Neural cell (in vitro differentiated cells): Measurements from ENCODE around the gene PRSS2.
"Not testable (repeated sequence)": the region's sequence is repeated elsewhere in the genome, so short reads cannot be mapped to it uniquely, and the experiment has no call there.

ENCODE experiments used
- CTCF ChIP-seq: fragments of 450-650 bp; IDR thresholded peaks from 2 replicates; pipeline ENCODE4 v1.5.1; 2014; ENCODE audit warnings: antibody characterized with exemption, mild to moderate bottlenecking, moderate library complexity; ENCODE audit not compliant: poor library complexity, severe bottlenecking
- EP300 ChIP-seq: fragments of 450-650 bp; conservative IDR thresholded peaks from 2 replicates; pipeline ENCODE4 v1.6.1; 2014; ENCODE audit warnings: antibody characterized with exemption, mild to moderate bottlenecking, moderate library complexity; ENCODE audit not compliant: poor library complexity, severe bottlenecking
- EZH2 ChIP-seq: fragments of 200-600, 300-800 bp; shearing (Covaris generic), sonication (generic); IDR thresholded peaks from 2 replicates; pipeline ENCODE4 v1.6.1; 2014; ENCODE audit warnings: antibody characterized with exemption, low read length, borderline replicate concordance, mild to moderate bottlenecking; ENCODE audit not compliant: insufficient read depth, poor library complexity, severe bottlenecking
- MXI1 ChIP-seq: fragments of 450-650 bp; conservative IDR thresholded peaks from 2 replicates; pipeline ENCODE4 v1.6.1; 2014; ENCODE audit warnings: antibody characterized with exemption, mild to moderate bottlenecking; ENCODE audit not compliant: poor library complexity, severe bottlenecking
- POLR2AphosphoS5 ChIP-seq: IDR thresholded peaks from 2 replicates; pipeline ENCODE4 v1.6.1; 2012
- RAD21 ChIP-seq: fragments of 450-650 bp; conservative IDR thresholded peaks from 2 replicates; pipeline ENCODE4 v1.6.1; 2014; ENCODE audit warnings: antibody characterized with exemption, mild to moderate bottlenecking, moderate library complexity
- REST ChIP-seq: IDR thresholded peaks from 2 replicates; pipeline ENCODE4 v1.6.1; 2012; ENCODE audit warnings: borderline replicate concordance
- TAF1 ChIP-seq: IDR thresholded peaks from 2 replicates; pipeline ENCODE4 v1.6.1; 2012; ENCODE audit warnings: low read depth

GRCh38 chr7:142748410-142748809 lies 22.4 kb upstream of the PRSS2 start:
- not testable (repeated sequence) for TF ChIP-seq POLR2AphosphoS5, REST, CTCF, EZH2, RAD21, EP300, TAF1, MXI1
